T-cell (primary cell): Measurements from ENCODE around the gene ELL2. TPM values are rescaled to one million over a fixed set of nuclear protein-coding genes. Genes with fewer than 3 reads are reported as not detected.

Experiments used
- ATAC-seq, 4 experiments: fragments of 200-7000 bp in 3 of 4; fragments of 150-1000 bp in 1 of 4; cut with Tn5 transposase; replicated peaks in 1 of 4; 1 replicate in 3 of 4; 2 replicates in 1 of 4; pipeline ENCODE4 v1.10.0; 2021; ENCODE audit warnings: moderate library complexity in 3 of 4, mild to moderate bottlenecking in 2 of 4, moderate number of reproducible peaks in 1 of 4
- CTCF ChIA-PET, 2 donors: fragments of 300-600 bp; sonication (Branson Sonifier 250); formaldehyde crosslinking; loops; one replicate each; lab custom pipeline; 2022; ENCODE audit warnings: antibody characterized with exemption in 2 of 2; lab: Charles Lee
- POLR2A ChIA-PET, 2 donors: fragments of 300-600 bp; sonication (Branson Sonifier 250); formaldehyde crosslinking; loops; one replicate each; lab custom pipeline; 2022; ENCODE audit warnings: antibody characterized with exemption in 2 of 2; lab: Charles Lee
- DNase-seq, 35 experiments: peaks; one replicate each; pipeline versions ENCODE4 v3.0.0 to v3.0.0-alpha.2; 2013 to 2023
- H3K27ac ChIP-seq: one replicate; pipeline ENCODE4 v1.5.1; 2013; ENCODE audit warnings: low read length
- H3K27me3 ChIP-seq, 2 experiments: replicated peaks in 1 of 2; 1 replicate in 1 of 2; 2 replicates in 1 of 2; pipeline versions ENCODE4 v1.6.1 to v1.7.0; 2013; ENCODE audit warnings: low read length in 1 of 2, mixed read lengths in 1 of 2; ENCODE audit not compliant: control insufficient read depth in 2 of 2, insufficient read depth in 2 of 2; ENCODE audit errors: extremely low read depth in 1 of 2
- H3K36me3 ChIP-seq, 2 donors: 1 replicate in 1 of 2; 2 replicates in 1 of 2; pipeline versions ENCODE4 v1.6.1 to v1.7.0; 2013; ENCODE audit warnings: low read length in 1 of 2; ENCODE audit not compliant: control insufficient read depth in 2 of 2, insufficient read depth in 1 of 2; ENCODE audit errors: extremely low read depth in 1 of 2
- H3K4me1 ChIP-seq, 2 experiments: 1 replicate in 1 of 2; 2 replicates in 1 of 2; pipeline versions ENCODE4 v1.6.1 to v1.7.0; 2013; ENCODE audit warnings: low read length in 2 of 2, mixed read lengths in 1 of 2; ENCODE audit not compliant: insufficient read depth in 2 of 2, control insufficient read depth in 1 of 2; ENCODE audit errors: extremely low read depth in 1 of 2
- H3K4me3 ChIP-seq, 2 donors: 1 replicate in 1 of 2; 2 replicates in 1 of 2; pipeline versions ENCODE4 v1.5.1 to v1.7.0; 2013; ENCODE audit warnings: mild to moderate bottlenecking in 2 of 2, low read length in 1 of 2, moderate library complexity in 1 of 2; ENCODE audit not compliant: control insufficient read depth in 1 of 2; ENCODE audit errors: extremely low read depth in 1 of 2
- H3K9me3 ChIP-seq: 2 replicates; pipeline ENCODE4 v1.7.0; 2013
- H3K27ac Mint-ChIP-seq, 2 donors: one replicate each; pipeline ENCODE4 v1.8.0; 2020 to 2021; ENCODE audit warnings: mild to moderate bottlenecking in 2 of 2, mixed read lengths in 2 of 2
- H3K27me3 Mint-ChIP-seq, 2 donors: one replicate each; pipeline ENCODE4 v1.8.0; 2021 to 2022; ENCODE audit warnings: mixed read lengths in 2 of 2
- H3K36me3 Mint-ChIP-seq: one replicate; pipeline ENCODE4 v1.8.0; 2021; ENCODE audit warnings: mixed read lengths
- H3K4me1 Mint-ChIP-seq, 3 donors: one replicate each; pipeline ENCODE4 v1.8.0; 2020 to 2022; ENCODE audit warnings: mixed read lengths in 3 of 3, mild to moderate bottlenecking in 1 of 3
- H3K4me3 Mint-ChIP-seq, 3 donors: one replicate each; pipeline ENCODE4 v1.8.0; 2020 to 2022; ENCODE audit warnings: mild to moderate bottlenecking in 3 of 3, mixed read lengths in 3 of 3, moderate library complexity in 3 of 3
- H3K9me3 Mint-ChIP-seq, 3 donors: one replicate each; pipeline ENCODE4 v1.8.0; 2020 to 2022; ENCODE audit warnings: mixed read lengths in 3 of 3
- WGBS: methylation state at CpG from one replicate; pipeline ENCODE4 v1.1.5; 2013; ENCODE audit warnings: missing lambda C conversion rate; ENCODE audit not compliant: insufficient coverage; 5-methylcytosine and 5-hydroxymethylcytosine counted together
- total RNA-seq, 35 experiments: library from RNA in 6 of 35; stranded (reverse) in 6 of 35; fragments of 120-200 nt in 1 of 35; gene quantifications; one replicate each; pipeline versions ENCODE4 v1.2.1 to v1.2.4 and lab custom pipeline; 2013 to 2026

Gene ELL2
- total RNA-seq, 5 donors from 2014 or later (not counting 1 experiment from before 2014, with no cell fraction given), result 10.3 to 57.8 (median 11.3) TPM

- no peaks in the 10 kb centered on the region for H3K27me3 ChIP-seq
- no CpG with 5 or more reads among the region's 1 CpG for WGBS
- Mint-ChIP-seq H3K27me3 (no peaks in the 10 kb centered on the region), H3K27ac (no peak overlapping the region), H3K4me3 (no peak overlapping the region), H3K36me3 (no peaks in the 10 kb centered on the region), H3K4me1 (no peaks in the 10 kb centered on the region), H3K9me3 (no peaks in the 10 kb centered on the region)
- DNase-seq (no peak), ATAC-seq (no peak)
- no peaks in the 10 kb centered on the region for H3K9me3 ChIP-seq
- ChIA-PET CTCF (no interaction called here), POLR2A (interaction anchor here in 1 of 2 donors (0.5 kb wide), 1 partner anchor 228 kb away, joined by 3 read pairs; no protein-coding TSS in a partner anchor)
- no peak overlapping the region for H3K27ac ChIP-seq
- H3K4me1 ChIP-seq, result no peaks in the 10 kb centered on the region
- H3K4me3 ChIP-seq, result no peak overlapping the region
- no peaks in the 10 kb centered on the region for H3K36me3 ChIP-seq
Observed at GRCh38 chr5:95985249-95985648, 23.6 kb upstream of the ELL2 start.

GRCh38 chr5:95984287-95984938 is 22.8 kb upstream of the ELL2 start:
- H3K27ac Mint-ChIP-seq, result no peak overlapping the region
- DNase-seq (no peak), ATAC-seq (no peak)
- Histone ChIP-seq H3K27ac (no peak overlapping the region), H3K36me3 (no peaks in the 10 kb centered on the region), H3K4me1 (no peaks in the 10 kb centered on the region), H3K27me3 (no peaks in the 10 kb centered on the region), H3K4me3 (no peak overlapping the region), H3K9me3 (no peaks in the 10 kb centered on the region)
- H3K27me3 Mint-ChIP-seq, result no peaks in the 10 kb centered on the region
- H3K4me1 Mint-ChIP-seq, result no peaks in the 10 kb centered on the region
- no peaks in the 10 kb centered on the region for H3K36me3 Mint-ChIP-seq
- POLR2A ChIA-PET, result no interaction called here
- no peaks in the 10 kb centered on the region for H3K9me3 Mint-ChIP-seq
- H3K4me3 Mint-ChIP-seq, result no peak overlapping the region
- WGBS, result no CpG with 5 or more reads among the region's 2 CpGs
- CTCF ChIA-PET, result interaction anchor here in 1 of 2 donors (1.3 kb wide), 1 partner anchor 23 kb away, joined by 3 read pairs; the partner anchor contains the start of gene ELL2

- no peak for ATAC-seq
- H3K4me1 Mint-ChIP-seq, result no peaks in the 10 kb centered on the region
- no peaks in the 10 kb centered on the region for H3K36me3 Mint-ChIP-seq
- no CpG with 5 or more reads among the region's 2 CpGs for WGBS
- peaks cover 0 to 2% of the 10 kb centered on the region in 2 donors for H3K27me3 Mint-ChIP-seq
- Histone ChIP-seq H3K4me1 (no peaks in the 10 kb centered on the region), H3K27me3 (no peaks in the 10 kb centered on the region), H3K4me3 (no peak overlapping the region), H3K9me3 (no peaks in the 10 kb centered on the region), H3K27ac (no peak overlapping the region), H3K36me3 (no peaks in the 10 kb centered on the region)
- no peaks in the 10 kb centered on the region for H3K9me3 Mint-ChIP-seq
- no peak for DNase-seq
- no peak overlapping the region for H3K27ac Mint-ChIP-seq
- ChIA-PET POLR2A (no interaction called here), CTCF (interaction anchor here in 1 of 2 donors (1.3 kb wide), 1 partner anchor 22 kb away, joined by 3 read pairs; the partner anchor contains the start of gene ELL2)
- no peak overlapping the region for H3K4me3 Mint-ChIP-seq
Observed at GRCh38 chr5:95983509-95983908, 21.9 kb upstream of the ELL2 start.

- no peaks in the 10 kb centered on the region for H3K9me3 ChIP-seq
- CTCF ChIA-PET, result no interaction called here
- H3K4me1 Mint-ChIP-seq, result no peaks in the 10 kb centered on the region
Observed at GRCh38 chr5:95983080-95983479, 21.4 kb upstream of the ELL2 start.

GRCh38 chr5:95976606-95977005 is 15.0 kb upstream of the ELL2 start:
- ATAC-seq (no peak), DNase-seq (no peak)
- Mint-ChIP-seq H3K4me3 (no peak overlapping the region), H3K27me3 (peaks cover 2 to 7% of the 10 kb centered on the region in 2 donors), H3K27ac (no peak overlapping the region), H3K4me1 (peaks cover 0 to 4% (median 0%) of the 10 kb centered on the region in 3 donors), H3K36me3 (no peaks in the 10 kb centered on the region), H3K9me3 (no peaks in the 10 kb centered on the region)
- no peak overlapping the region for H3K4me3 ChIP-seq
- POLR2A ChIA-PET, result no interaction called here
- H3K36me3 ChIP-seq, result no peaks in the 10 kb centered on the region
- CTCF ChIA-PET, result no interaction called here
- no CpG with 5 or more reads among the region's 1 CpG for WGBS
- no peaks in the 10 kb centered on the region for H3K27me3 ChIP-seq
- H3K9me3 ChIP-seq, result no peaks in the 10 kb centered on the region
- no peaks in the 10 kb centered on the region for H3K4me1 ChIP-seq
- no peak overlapping the region for H3K27ac ChIP-seq

More at GRCh38 chr5:95983080-95983479, 21.4 kb upstream of the ELL2 start:
- H3K9me3 Mint-ChIP-seq, result no peaks in the 10 kb centered on the region
- H3K27ac Mint-ChIP-seq, result no peak overlapping the region
- H3K36me3 ChIP-seq, result no peaks in the 10 kb centered on the region
- no peak overlapping the region for H3K4me3 Mint-ChIP-seq
- no peak overlapping the region for H3K4me3 ChIP-seq
- no peaks in the 10 kb centered on the region for H3K4me1 ChIP-seq
- POLR2A ChIA-PET, result no interaction called here
- no peaks in the 10 kb centered on the region for H3K27me3 ChIP-seq
- peaks cover 0 to 2% of the 10 kb centered on the region in 2 donors for H3K27me3 Mint-ChIP-seq
- H3K27ac ChIP-seq, result no peak overlapping the region
- ATAC-seq (no peak), DNase-seq (no peak)
- H3K36me3 Mint-ChIP-seq, result no peaks in the 10 kb centered on the region

- H3K36me3 Mint-ChIP-seq, result no peaks in the 10 kb centered on the region
- Histone ChIP-seq H3K4me1 (no peaks in the 10 kb centered on the region), H3K36me3 (no peaks in the 10 kb centered on the region), H3K4me3 (no peak overlapping the region), H3K27me3 (no peaks in the 10 kb centered on the region), H3K9me3 (no peaks in the 10 kb centered on the region), H3K27ac (no peak overlapping the region)
- H3K4me3 Mint-ChIP-seq, result no peak overlapping the region
- no peak overlapping the region for H3K27ac Mint-ChIP-seq
- H3K4me1 Mint-ChIP-seq, result peaks cover 0 to 4% (median 0%) of the 10 kb centered on the region in 3 donors
- peaks cover 0 to 2% (median 0%) of the 10 kb centered on the region in 3 donors for H3K9me3 Mint-ChIP-seq
- peaks cover 2 to 7% of the 10 kb centered on the region in 2 donors for H3K27me3 Mint-ChIP-seq
- no CpG with 5 or more reads among the region's 1 CpG for WGBS
- ATAC-seq (no peak), DNase-seq (no peak)
- CTCF ChIA-PET, result no interaction called here
- POLR2A ChIA-PET, result no interaction called here
Observed at GRCh38 chr5:95975703-95976102, 14.1 kb upstream of the ELL2 start.
